ENCODE measurements around the gene RUBCN. TPM values are rescaled to one million over a fixed set of nuclear protein-coding genes. Genes with fewer than 3 reads are reported as not detected.

Gene RUBCN
- total RNA-seq, 4 donors from 2014 or later, result 26.9 to 44.3 (median 35.0) TPM

GRCh38 chr3:197746801-197747237 lies 10.1 kb upstream of the RUBCN start:
- 63 to 68% methylated on average over 4 of the region's 4 CpGs for WGBS, 2 donors
- intact Hi-C loops (cut with DNase I), result no loop called here
- Histone ChIP-seq H3K4me1 (peaks cover 4 to 32% (median 6%) of the 10 kb centered on the region in 3 donors), H3K9me3 (no peaks in the 10 kb centered on the region), H3K27ac (no peak overlapping the region), H3K4me3 (no peak overlapping the region), H3K27me3 (no peaks in the 10 kb centered on the region), H3K36me3 (no peaks in the 10 kb centered on the region)
- TF ChIP-seq CTCF (IDR thresholded peaks at IDR 0.05) (no peak), POLR2A (IDR thresholded peaks at IDR 0.05) (no peak)
- no peak for DNase-seq

DNA sequence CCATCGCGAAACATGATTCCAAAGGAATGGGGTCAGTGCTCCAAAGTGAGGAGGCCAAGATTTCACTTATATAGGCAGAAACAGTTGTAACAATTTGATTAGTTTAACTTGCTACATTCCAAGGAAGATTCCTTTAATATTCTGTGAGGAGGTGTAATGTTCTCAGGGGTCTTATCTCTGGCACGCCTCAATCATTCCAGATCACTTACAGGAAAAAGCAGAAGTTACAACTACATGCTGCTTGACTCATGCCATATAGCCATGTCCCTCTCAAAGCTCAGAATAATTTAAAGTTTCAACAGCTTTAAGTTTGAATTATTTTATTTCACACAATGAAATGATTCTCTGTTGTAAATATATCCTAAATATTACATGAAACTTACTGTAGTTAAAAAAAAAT lies 9.5 kb upstream of the RUBCN start:
- WGBS, 2 donors, result 88 to 92% methylated on average over 3 of the region's 3 CpGs
- TF ChIP-seq POLR2A (IDR thresholded peaks at IDR 0.05), result no peak
- no peak for TF ChIP-seq CTCF (IDR thresholded peaks at IDR 0.05)
- no peak overlapping the region for H3K27ac ChIP-seq

DNA sequence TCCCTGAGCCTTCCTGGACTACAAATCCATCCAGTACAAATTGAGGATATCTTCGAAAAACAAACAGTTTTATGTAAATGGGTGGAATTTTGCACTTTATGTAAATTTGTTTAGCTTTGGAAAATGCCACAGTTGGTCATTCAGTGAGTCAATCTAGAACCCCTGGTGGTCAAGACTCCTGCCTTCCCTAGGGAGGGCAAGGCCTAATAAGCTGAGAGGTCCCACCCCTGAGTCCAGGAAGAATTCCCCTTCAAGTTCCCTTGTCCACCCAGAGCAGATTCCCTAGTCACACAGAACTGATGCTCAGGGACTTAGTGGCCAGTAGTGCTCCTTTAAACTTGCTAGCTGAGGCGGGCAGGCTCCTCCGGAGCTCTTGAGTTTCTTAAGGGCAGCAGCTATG lies 6.1 kb upstream of the RUBCN start:
- H3K27me3 ChIP-seq, result no peaks in the 10 kb centered on the region
- 60 to 84% methylated on average over 1 to 3 of the region's 3 CpGs for WGBS, 2 donors

More for the DNA sequence above, 9.5 kb upstream of the RUBCN start:
- peaks cover 0 to 26% (median under 1%) of the 10 kb centered on the region in 3 donors for H3K4me1 ChIP-seq
- H3K9me3 ChIP-seq, result no peaks in the 10 kb centered on the region
- no peak for DNase-seq
- no peak overlapping the region for H3K4me3 ChIP-seq
- intact Hi-C loops (cut with DNase I), result no loop called here
- H3K27me3 ChIP-seq, result no peaks in the 10 kb centered on the region
- H3K36me3 ChIP-seq, result no peaks in the 10 kb centered on the region

GRCh38 chr3:197737749-197738462 lies 1.2 kb upstream of the RUBCN start:
- Histone ChIP-seq H3K27me3 (no peaks in the 10 kb centered on the region), H3K36me3 (no peaks in the 10 kb centered on the region), H3K27ac (peak overlapping the region in 3 of 4 donors; percentile 90 to 91 (median 91)), H3K4me1 (peaks cover 12 to 34% (median 18%) of the 10 kb centered on the region in 3 donors), H3K4me3 (peak overlapping the region in 3 of 4 donors; percentile 70 to 82 (median 75)), H3K9me3 (no peaks in the 10 kb centered on the region)
- intact Hi-C loops (cut with DNase I), result no loop called here
- TF ChIP-seq POLR2A (IDR thresholded peaks at IDR 0.05) (no peak), CTCF (IDR thresholded peaks at IDR 0.05) (no peak)
- WGBS, 2 donors, result 68 to 74% methylated on average over 11 of the region's 11 CpGs
- no peak for DNase-seq

More for the DNA sequence above, 6.1 kb upstream of the RUBCN start:
- Histone ChIP-seq H3K36me3 (no peaks in the 10 kb centered on the region), H3K4me3 (no peak overlapping the region), H3K27ac (no peak overlapping the region), H3K9me3 (no peaks in the 10 kb centered on the region), H3K4me1 (peaks cover 0 to 10% (median 1%) of the 10 kb centered on the region in 3 donors)
- no peak for DNase-seq
- intact Hi-C loops (cut with DNase I), result no loop called here
- TF ChIP-seq CTCF (IDR thresholded peaks at IDR 0.05) (no peak), POLR2A (IDR thresholded peaks at IDR 0.05) (no peak)

- H3K4me1 ChIP-seq, result peaks cover 12 to 34% (median 18%) of the 10 kb centered on the region in 3 donors
- no peak for DNase-seq
- H3K4me3 ChIP-seq, result peak overlapping the region; percentile 70 to 99 (median 78)
- H3K36me3 ChIP-seq, result no peaks in the 10 kb centered on the region
- intact Hi-C loops (cut with DNase I), result no loop called here
- H3K27me3 ChIP-seq, result no peaks in the 10 kb centered on the region
- peak overlapping the region; percentile 90 to 91 (median 90) for H3K27ac ChIP-seq
- no peaks in the 10 kb centered on the region for H3K9me3 ChIP-seq
- 0% methylated on average over 5 to 6 of the region's 6 CpGs for WGBS, 2 donors
- TF ChIP-seq POLR2A (IDR thresholded peaks at IDR 0.05), result no peak
- no peak for TF ChIP-seq CTCF (IDR thresholded peaks at IDR 0.05)
Measured at GRCh38 chr3:197737319-197737649, 580 bp upstream of the RUBCN start.

All from esophagus squamous epithelium (tissue), 5 donors.